ENCODE measurements around the gene MSX2.

The MSX2 gene

GRCh38 chr5:174724484-174725260 lies at the start of gene MSX2:
Gene MSX2, plus strand, starts transcription at chr5:174724582. Its CDS starts 78 bp downstream, at chr5:174724660.
- DNase-seq (ENCODE audit: low spot score), result no peak

- DNase-seq (ENCODE audit: low spot score), result no peak
Observed at GRCh38 chr5:174675110-174675509, 49.3 kb upstream of the MSX2 start.

DNA sequence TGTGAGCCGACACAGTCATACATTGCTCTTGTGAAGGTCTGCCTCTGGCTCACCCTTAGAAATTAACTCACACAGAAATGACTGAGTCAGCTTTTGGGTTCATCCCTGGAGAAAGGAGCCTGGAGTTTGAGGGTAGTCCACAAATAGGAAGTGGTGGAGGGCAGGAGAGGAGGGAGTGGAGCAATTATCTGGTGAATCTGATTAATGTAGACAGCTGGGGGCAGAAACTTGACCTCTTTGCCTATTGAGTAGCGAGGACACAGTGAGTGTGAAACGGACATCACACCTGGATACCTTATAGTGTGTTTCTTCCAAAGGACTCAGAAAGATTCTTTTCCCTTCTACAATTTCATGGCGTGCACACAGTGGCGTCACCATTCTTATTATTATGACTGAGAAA lies 48.5 kb upstream of the MSX2 start:
- no peak for DNase-seq (ENCODE audit: low spot score)

GRCh38 chr5:174678107-174678506 lies 46.3 kb upstream of the MSX2 start:
- no peak for DNase-seq (ENCODE audit: low spot score)

DNA sequence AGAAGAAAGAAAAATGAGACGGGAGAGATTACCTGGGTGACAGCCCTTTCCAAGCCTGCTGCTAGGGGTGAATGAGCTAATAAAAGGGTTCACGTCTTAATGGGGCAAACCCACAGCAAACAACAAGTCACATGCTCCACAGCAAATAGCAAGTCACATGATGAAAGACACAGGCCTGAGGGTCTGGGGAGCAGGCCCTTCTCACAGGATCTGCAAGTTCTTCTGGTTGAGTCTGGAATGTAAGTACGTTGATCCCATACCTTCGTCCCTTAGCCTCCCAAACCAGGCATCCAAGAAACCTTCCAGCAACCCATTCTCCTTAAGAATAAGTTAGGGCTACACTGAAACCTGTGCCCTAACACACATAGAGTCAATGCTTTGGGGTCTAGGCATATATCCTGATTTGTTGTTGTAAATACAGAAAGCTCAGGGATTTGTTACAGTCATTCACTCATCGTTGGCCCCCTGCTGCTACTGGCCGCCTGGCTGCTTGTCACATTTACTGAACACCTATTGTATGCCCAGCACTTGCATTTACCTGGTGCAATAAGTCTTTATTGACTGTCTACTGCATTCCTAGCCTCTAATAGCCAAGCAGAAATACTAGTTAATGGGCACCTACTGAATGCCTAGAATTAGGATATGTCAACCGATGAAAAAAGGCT lies 43.3 kb upstream of the MSX2 start:
- DNase-seq (ENCODE audit: low spot score), result no peak

DNA sequence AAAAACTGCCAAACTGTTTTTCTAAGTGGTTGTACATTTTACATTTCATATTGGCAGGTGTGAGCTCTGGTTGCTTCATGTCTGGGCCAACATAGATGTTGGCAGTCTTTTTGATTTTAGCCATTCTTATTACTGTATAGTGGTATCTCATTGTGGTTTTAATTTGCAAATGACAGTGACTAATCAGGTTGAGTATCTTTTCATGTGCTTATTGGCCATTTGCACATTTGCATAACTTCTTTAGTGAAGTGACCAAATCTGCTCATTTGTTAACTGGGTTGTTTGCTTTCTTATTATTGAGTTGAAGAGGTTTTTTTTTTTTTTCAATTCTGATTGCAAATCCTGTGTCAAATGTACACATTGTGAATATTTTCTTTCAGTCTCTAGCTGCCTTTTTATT lies 36.9 kb upstream of the MSX2 start:
- DNase-seq (ENCODE audit: low spot score), result no peak

- no peak for DNase-seq (ENCODE audit: low spot score)
Observed at GRCh38 chr5:174688441-174689354, 35.7 kb upstream of the MSX2 start.

DNA sequence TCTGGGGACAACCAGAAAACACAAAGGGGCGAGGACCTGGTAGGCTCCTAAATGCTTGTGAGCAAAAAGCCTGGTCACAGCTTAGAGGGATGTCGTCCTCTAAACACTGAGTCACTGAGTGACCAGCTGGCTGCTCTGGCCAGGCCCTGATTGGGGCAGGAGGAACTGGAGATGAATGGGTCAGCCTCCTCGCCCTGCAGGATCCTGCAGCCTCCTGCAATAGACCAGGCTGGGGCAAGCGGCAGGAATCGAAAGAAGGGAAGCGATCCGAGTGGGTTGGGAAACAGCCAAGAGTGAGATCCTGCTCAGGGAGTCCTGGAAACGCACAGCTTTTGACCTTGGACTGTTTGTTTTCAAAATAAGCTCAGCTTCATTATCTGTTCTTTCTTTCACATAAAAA lies 34.1 kb upstream of the MSX2 start:
- DNase-seq (ENCODE audit: low spot score), result no peak

DNA sequence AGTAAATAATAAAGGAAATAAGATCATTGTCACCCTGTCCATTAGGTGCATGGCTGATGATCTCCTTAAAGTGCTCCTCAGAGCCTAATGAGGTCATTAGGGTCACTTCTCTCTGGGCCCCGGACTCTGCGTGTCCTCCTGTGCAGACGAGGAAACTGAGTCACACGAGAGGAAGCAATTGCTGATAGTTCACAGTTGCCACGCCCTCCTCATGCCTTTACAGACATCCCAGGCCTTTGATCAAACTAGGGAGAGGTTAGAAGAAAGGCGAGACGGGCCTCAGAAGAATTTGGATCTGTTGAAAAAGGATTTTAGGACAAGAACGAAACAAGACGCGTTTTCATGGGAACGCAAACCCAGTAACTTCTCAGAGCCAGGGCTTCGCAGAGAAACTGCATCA lies 32.0 kb upstream of the MSX2 start:
- no peak for DNase-seq (ENCODE audit: low spot score)

DNA sequence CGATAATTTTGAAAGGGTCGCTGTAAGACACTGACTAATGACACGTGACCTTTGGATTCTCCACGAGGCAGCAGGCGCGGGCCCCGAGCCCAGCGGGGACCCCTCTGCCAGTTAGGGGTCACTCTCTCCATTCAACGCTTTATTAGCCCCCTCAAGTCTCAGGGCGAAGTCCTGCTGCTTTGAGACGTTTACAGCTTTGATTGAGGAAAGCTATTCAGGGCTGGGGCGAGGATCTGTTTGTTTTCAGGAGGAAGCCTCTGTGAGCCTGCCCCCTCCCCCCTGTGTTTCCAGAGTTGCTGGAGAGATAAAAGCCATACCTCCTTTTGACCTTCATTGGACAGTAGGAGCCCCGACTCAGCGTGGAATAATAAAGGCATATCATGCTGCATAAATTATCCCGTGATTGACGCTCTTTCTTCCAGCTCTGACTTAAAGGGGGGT lies 31.4 kb upstream of the MSX2 start:
- DNase-seq (ENCODE audit: low spot score), result no peak

GRCh38 chr5:174693697-174694385 lies 30.5 kb upstream of the MSX2 start:
- DNase-seq (ENCODE audit: low spot score), result no peak

- no peak for DNase-seq (ENCODE audit: low spot score)
Observed at GRCh38 chr5:174694611-174695010, 29.8 kb upstream of the MSX2 start.

DNA sequence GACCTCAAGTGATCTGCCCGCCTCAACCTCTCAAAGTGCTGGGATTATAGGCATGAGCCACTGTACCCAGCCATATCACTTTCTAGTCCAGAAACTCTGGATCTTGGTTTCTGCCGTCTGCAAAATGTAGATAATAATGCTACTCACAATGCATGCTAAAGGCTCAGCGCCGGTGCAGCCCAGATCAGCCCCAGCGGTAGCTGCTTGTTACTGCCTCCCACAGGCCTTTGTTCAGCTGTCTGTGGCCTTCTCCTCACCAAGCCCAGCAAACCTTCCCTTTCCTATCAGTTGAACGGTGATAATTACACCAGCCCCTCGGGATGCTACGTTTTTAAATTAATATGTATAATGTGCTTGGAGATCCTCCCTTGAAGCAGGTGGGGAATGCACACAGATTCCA lies 26.2 kb upstream of the MSX2 start:
- DNase-seq (ENCODE audit: low spot score), result no peak

- no peak for DNase-seq (ENCODE audit: low spot score)
Observed at GRCh38 chr5:174699131-174699530, 25.3 kb upstream of the MSX2 start.

- no peak for DNase-seq (ENCODE audit: low spot score)
Observed at GRCh38 chr5:174706997-174707572, 17.3 kb upstream of the MSX2 start.

GRCh38 chr5:174707671-174708070 lies 16.7 kb upstream of the MSX2 start:
- no peak for DNase-seq (ENCODE audit: low spot score)

- DNase-seq (ENCODE audit: low spot score), result no peak
Observed at GRCh38 chr5:174708476-174709207, 15.7 kb upstream of the MSX2 start.

DNA sequence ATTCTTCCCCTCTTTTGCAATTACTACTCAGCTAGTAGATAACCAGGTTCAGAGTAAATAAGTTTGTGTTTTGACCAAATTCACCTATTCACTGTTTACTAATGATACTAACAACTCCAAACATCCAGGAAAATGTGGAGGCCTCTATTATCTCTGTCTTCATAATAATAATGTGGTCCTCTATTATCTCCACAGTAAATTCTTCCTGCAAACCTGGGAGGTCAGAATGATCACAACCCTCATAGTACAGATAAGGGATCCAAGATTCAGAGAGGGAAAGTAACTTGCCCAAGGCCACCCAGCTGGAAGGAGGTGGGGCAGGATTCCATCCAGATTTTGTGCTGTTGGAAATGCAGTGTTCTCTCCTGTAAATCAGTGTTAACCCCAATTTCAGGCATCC lies 9.6 kb upstream of the MSX2 start:
- DNase-seq (ENCODE audit: low spot score), result no peak

DNA sequence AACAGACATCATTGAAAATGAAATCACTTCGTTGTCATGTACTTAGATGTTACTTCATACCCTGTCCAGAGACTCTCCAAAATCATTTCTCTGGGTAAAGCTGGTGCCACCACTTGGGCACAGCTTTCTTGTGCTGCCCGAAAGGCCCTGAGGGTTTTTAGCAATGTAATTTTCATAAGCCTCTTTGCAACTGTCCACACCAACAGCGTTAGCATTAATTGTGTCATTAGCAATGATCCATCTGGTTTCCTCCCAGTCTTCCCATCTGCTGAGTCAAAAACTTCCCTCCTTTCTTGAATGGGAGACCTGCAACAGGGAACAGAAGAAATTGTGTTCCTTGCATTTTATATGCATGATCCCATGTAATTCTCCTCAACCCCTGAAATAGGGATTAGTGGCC lies 8.6 kb upstream of the MSX2 start:
- DNase-seq (ENCODE audit: low spot score), result no peak

DNA sequence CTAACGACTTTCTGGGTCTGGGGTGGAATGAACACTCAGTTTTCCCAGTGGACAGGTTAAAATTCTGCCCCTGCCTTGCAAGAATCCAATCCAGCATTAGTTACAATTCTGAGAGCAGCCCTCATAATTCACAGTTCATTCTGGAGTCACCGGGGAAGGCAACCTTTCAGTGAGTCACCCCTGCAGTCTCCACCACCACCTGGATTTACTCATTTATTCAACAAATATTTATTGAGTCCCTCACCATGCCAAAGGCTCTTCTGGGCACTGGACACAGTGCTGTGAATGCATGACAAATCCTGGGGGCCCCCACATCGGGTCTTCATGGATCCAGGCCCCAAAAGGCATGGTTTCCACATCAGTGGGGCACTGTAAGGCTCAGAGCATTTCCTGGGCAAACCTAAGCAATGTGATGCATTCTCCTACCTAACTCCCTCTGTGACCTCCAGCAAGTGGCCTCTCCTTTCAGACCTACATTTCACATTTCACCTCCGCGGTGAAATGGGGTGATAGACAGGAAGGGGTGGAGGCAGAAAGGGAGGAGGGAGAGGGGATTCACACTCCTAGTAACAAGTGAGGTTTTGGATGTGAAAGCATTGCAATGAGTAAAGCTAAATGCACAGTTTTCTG lies 6.4 kb upstream of the MSX2 start:
- no peak for DNase-seq (ENCODE audit: low spot score)

Data from CD4-positive, alpha-beta T cell treated with Interleukin-2 at 100 ng/mL for 4 hours (primary cell).